ENCODE data around the gene HAND1.

HAND1 gene

DNA sequence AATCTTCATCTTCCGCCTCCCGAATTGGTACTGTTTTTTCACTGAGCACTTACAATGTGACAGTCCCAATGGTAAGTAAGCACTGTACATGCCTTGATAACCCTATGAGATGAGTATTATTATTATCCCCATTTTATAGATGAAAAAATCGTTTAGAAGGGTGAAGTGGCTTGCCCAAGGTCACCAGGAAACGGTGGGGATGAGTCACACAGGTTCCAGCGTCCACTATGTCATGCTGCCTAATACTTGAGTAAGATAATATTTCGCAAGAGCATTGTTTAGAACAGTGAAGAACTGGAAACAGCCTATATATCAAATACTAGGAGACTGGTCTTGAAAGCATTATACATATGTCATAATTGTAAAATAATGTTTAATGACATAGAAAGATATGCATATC, 12.9 kb downstream of the HAND1 start:
- TF ChIP-seq CTCF (IDR thresholded peaks at IDR 0.05): no peak
- Mint-ChIP-seq H3K36me3 (ENCODE audit: low read depth) (no peaks in the 10 kb centered on the region), H3K9me3 (no peaks in the 10 kb centered on the region), H3K4me1 (peaks cover 27% of the 10 kb centered on the region), H3K27ac (no peak overlapping the region), H3K27me3 (ENCODE audit: low read depth, poor library complexity) (peaks cover 44% of the 10 kb centered on the region), H3K4me3 (no peak overlapping the region)
- no peak for DNase-seq

- Mint-ChIP-seq H3K4me3 (no peak overlapping the region), H3K27me3 (ENCODE audit: low read depth, poor library complexity) (peaks cover 39% of the 10 kb centered on the region), H3K27ac (no peak overlapping the region), H3K4me1 (peaks cover 27% of the 10 kb centered on the region), H3K9me3 (no peaks in the 10 kb centered on the region), H3K36me3 (ENCODE audit: low read depth) (no peaks in the 10 kb centered on the region)
- DNase-seq: no peak
- no peak for TF ChIP-seq CTCF (IDR thresholded peaks at IDR 0.05)
Measured at GRCh38 chr5:154464438-154464837, 13.6 kb downstream of the HAND1 start.

DNA sequence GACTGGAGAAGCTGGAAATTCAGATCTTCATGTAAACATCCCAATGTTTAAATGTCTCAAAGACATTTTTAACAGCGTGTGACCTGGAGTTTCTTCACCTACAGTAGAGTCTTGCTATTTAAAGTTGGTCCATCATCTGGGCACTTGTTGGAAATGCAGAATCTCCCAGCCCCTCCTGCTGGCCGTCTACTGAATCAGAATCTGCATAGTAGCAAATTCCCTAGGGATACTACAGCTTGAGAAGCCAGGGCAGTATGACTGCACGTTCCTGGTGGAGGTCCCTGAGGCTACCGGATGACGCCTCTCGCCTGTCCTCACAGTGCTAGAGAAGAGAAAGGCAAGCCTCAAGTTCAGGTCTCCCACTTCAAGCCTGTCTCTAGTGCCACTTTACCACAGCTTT, 16.5 kb downstream of the HAND1 start:
- Mint-ChIP-seq H3K27ac (no peak overlapping the region), H3K9me3 (no peaks in the 10 kb centered on the region), H3K4me1 (peaks cover 21% of the 10 kb centered on the region), H3K4me3 (no peak overlapping the region), H3K36me3 (ENCODE audit: low read depth) (peaks cover 17% of the 10 kb centered on the region), H3K27me3 (ENCODE audit: low read depth, poor library complexity) (peaks cover 15% of the 10 kb centered on the region)
- no peak for TF ChIP-seq CTCF (IDR thresholded peaks at IDR 0.05)
- DNase-seq: no peak

- no peak overlapping the region for H3K27ac Mint-ChIP-seq
- no peaks in the 10 kb centered on the region for H3K9me3 Mint-ChIP-seq
- H3K36me3 Mint-ChIP-seq (ENCODE audit: low read depth): peaks cover 28% of the 10 kb centered on the region
- H3K27me3 Mint-ChIP-seq (ENCODE audit: low read depth, poor library complexity): peaks cover 3% of the 10 kb centered on the region
- DNase-seq: no peak
- no peak overlapping the region for H3K4me3 Mint-ChIP-seq
- no peak for TF ChIP-seq CTCF (IDR thresholded peaks at IDR 0.05)
- H3K4me1 Mint-ChIP-seq: peaks cover 21% of the 10 kb centered on the region
Measured at GRCh38 chr5:154460172-154460571, 17.9 kb downstream of the HAND1 start.

DNA sequence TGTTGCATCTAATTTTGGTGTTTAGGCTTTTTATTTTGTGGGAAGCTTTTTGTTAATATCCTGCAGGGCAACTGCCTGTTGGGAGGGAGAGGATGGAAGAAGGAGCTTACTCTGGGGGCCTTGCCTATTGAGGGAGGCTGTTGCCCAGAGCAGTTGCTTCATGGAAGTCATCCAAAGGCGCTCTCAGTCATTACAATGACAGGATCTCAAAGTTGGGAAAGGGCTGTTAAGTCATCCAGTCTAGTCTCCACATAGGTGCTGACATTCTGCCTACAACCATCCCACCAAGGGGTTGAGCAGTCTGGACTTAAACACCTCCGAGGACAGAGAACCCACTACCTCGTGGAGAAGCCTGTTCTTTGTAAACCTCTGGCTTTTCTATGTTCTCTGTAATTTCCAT, 19.0 kb downstream of the HAND1 start:
- Mint-ChIP-seq H3K9me3 (no peaks in the 10 kb centered on the region), H3K36me3 (ENCODE audit: low read depth) (peaks cover 34% of the 10 kb centered on the region), H3K4me3 (no peak overlapping the region), H3K27ac (no peak overlapping the region), H3K4me1 (peaks cover 11% of the 10 kb centered on the region), H3K27me3 (ENCODE audit: low read depth, poor library complexity) (no peaks in the 10 kb centered on the region)
- DNase-seq: no peak
- TF ChIP-seq CTCF (IDR thresholded peaks at IDR 0.05): no peak

DNA sequence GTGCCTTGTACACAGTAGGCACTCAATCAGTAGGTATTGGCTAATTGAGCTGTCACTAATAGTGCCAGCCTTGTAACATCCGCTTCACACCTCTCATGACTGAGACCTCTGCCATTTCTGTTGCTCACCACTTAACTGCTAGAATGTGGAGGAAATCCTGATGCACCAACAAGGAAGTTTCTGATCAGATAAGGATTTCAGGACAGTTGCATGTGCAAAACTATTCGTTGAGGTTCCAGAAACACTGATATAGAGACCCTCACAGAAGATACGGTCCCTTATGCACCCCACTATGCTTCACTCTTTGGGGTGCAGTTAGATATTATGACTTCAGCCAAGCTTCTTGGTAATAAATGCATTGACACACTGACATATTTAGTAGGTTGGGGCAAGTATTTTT, 21.5 kb downstream of the HAND1 start:
- H3K4me1 Mint-ChIP-seq: peaks cover 3% of the 10 kb centered on the region
- DNase-seq: no peak
- TF ChIP-seq CTCF (IDR thresholded peaks at IDR 0.05): no peak
- no peak overlapping the region for H3K4me3 Mint-ChIP-seq
- no peak overlapping the region for H3K27ac Mint-ChIP-seq
- no peaks in the 10 kb centered on the region for H3K27me3 Mint-ChIP-seq (ENCODE audit: low read depth, poor library complexity)
- H3K9me3 Mint-ChIP-seq: no peaks in the 10 kb centered on the region
- H3K36me3 Mint-ChIP-seq (ENCODE audit: low read depth): peaks cover 50% of the 10 kb centered on the region

All from nephron progenitor cell (in vitro differentiated cells).